HG03060 (cell line): ENCODE data around the gene HBZ.
"Not testable (repeated sequence)": the region's sequence is repeated elsewhere in the genome, so short reads cannot be mapped to it uniquely, and the experiment has no call there.

Source experiments
- ATAC-seq: cut with Tn5 transposase; IDR thresholded peaks from one replicate; pipeline ENCODE4 v1.9.1; 2021; ENCODE audit warnings: low read depth, moderate number of reproducible peaks; ENCODE audit not compliant: unreplicated experiment

The HBZ gene

DNA sequence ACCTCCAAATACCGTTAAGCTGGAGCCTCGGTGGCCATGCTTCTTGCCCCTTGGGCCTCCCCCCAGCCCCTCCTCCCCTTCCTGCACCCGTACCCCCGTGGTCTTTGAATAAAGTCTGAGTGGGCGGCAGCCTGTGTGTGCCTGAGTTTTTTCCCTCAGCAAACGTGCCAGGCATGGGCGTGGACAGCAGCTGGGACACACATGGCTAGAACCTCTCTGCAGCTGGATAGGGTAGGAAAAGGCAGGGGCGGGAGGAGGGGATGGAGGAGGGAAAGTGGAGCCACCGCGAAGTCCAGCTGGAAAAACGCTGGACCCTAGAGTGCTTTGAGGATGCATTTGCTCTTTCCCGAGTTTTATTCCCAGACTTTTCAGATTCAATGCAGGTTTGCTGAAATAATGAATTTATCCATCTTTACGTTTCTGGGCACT, 25.0 kb downstream of the HBZ start:
- no peak for ATAC-seq

DNA sequence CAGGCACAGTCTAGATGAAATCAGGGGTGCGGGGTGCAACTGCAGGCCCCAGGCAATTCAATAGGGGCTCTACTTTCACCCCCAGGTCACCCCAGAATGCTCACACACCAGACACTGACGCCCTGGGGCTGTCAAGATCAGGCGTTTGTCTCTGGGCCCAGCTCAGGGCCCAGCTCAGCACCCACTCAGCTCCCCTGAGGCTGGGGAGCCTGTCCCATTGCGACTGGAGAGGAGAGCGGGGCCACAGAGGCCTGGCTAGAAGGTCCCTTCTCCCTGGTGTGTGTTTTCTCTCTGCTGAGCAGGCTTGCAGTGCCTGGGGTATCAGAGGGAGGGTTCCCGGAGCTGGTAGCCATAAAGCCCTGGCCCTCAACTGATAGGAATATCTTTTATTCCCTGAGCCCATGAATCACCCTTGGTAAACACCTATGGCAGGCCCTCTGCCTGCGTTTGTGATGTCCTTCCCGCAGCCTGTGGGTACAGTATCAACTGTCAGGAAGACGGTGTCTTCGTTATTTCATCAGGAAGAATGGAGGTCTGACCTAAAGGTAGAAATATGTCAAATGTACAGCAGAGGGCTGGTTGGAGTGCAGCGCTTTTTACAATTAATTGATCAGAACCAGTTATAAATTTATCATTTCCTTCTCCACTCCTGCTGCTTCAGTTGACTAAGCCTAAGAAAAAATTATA, 25.7 kb downstream of the HBZ start:
- no peak for ATAC-seq

DNA sequence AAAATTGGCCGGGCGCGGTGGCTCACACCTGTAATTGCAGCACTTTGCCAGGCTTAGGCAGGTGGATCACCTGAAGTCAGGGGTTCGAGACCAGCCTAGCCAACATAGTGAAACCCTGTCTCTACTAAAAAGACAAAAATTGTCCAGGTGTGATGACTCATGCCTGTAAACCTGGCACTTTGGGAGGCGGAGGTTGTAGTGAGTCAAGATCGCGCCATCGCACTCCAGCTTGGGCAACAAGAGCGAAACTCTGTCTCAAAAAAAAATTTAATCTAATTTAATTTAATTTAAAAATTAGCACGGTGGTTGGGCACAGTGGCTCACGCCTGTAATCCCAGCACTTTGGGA, 26.2 kb downstream of the HBZ start:
- ATAC-seq, result no peak

DNA sequence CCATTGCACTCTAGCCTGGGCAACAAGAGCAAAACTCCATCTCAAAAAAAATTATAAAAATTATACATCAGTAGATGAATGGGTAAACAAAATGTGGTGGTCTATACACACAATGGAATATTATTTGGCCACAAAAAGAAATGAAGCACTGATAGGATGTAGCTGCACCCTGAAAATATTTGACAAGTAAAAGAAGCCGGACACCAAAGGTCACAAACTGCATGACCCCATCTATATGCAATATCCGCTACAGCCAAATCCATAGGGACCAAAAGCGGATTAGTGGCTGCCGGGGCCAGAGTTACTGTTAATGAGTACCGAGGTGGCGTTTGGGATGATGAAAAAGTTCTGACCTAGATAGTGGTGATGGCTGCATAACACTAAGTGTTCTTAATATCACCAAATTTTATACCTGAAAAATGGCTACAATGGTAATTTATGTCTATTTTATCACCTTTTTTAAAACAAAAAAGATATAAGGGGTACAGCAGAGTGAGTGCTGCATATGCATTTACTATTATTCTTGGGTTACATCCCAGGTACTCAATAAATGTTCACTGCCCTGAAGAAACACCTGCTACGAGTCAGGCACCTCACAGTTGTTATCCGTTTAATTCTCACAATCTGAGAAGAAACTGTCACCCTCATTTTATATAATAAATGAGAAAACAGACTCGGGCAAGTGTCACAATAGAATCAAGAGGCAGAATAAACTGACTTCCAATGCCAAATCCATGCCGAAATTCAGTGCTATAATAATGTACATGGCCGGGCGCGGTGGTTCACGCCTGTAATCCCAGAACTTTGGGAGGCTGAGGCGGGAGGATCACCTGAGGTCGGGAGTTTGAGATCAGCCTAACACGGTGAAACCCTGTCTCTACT, 27.0 kb downstream of the HBZ start:
- ATAC-seq, result no peak

DNA sequence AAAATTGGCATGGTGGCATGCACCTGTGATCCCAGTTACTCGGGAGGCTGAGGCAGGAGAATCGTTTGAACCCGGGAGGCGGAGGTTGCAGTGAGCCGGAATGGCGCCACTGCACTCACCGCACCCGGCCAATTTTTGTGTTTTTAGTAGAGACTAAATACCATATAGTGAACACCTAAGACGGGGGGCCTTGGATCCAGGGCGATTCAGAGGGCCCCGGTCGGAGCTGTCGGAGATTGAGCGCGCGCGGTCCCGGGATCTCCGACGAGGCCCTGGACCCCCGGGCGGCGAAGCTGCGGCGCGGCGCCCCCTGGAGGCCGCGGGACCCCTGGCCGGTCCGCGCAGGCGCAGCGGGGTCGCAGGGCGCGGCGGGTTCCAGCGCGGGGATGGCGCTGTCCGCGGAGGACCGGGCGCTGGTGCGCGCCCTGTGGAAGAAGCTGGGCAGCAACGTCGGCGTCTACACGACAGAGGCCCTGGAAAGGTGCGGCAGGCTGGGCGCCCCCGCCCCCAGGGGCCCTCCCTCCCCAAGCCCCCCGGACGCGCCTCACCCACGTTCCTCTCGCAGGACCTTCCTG, 27.7 kb downstream of the HBZ start, which contains the start of gene HBQ1:
TSS of gene HBQ1 (plus strand) at position 359 of the 575 bp plus-strand sequence. CDS start at position 387, 28 bp downstream.
- ATAC-seq, result no peak

DNA sequence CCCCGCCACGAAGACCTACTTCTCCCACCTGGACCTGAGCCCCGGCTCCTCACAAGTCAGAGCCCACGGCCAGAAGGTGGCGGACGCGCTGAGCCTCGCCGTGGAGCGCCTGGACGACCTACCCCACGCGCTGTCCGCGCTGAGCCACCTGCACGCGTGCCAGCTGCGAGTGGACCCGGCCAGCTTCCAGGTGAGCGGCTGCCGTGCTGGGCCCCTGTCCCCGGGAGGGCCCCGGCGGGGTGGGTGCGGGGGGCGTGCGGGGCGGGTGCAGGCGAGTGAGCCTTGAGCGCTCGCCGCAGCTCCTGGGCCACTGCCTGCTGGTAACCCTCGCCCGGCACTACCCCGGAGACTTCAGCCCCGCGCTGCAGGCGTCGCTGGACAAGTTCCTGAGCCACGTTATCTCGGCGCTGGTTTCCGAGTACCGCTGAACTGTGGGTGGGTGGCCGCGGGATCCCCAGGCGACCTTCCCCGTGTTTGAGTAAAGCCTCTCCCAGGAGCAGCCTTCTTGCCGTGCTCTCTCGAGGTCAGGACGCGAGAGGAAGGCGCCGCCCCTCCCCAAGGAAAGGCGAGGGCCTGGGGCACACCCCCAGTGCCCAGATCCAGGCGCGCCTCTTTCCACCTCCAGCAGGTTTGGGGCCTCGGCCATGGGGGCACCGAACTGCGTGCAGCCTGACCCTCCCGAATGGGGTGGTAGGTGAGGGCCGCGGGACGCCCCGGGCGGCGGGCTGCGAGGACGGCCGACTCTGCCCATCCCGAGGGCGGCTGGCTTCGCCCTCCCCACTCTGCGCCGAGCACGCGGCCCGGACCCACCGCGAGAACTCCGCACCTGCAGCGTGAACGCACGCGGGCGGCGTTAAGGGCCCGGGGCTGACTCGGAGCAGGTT, 28.5 kb downstream of the HBZ start:
- ATAC-seq, result no peak

DNA sequence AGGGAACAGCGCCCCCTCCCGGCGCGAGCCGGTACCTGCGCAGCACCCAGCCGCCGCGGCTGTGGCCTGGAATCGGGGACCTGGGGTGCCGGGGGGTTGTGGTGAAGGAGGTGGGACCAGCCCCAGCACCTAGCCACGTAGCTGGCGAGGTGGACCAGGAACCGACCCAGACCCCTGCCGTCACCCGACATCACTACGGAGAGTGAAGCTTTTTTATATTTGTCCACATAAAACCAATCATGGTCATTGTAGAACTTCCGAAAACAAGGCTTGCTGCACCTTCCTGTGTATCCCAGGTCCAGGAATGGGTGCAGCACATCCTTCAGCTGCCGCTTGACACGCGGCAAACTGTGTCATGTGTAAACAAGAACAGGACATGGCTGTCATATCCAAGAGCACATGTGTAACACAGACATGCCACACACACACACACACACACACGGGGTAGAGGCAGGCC, 29.1 kb downstream of the HBZ start:
- no peak for ATAC-seq

DNA sequence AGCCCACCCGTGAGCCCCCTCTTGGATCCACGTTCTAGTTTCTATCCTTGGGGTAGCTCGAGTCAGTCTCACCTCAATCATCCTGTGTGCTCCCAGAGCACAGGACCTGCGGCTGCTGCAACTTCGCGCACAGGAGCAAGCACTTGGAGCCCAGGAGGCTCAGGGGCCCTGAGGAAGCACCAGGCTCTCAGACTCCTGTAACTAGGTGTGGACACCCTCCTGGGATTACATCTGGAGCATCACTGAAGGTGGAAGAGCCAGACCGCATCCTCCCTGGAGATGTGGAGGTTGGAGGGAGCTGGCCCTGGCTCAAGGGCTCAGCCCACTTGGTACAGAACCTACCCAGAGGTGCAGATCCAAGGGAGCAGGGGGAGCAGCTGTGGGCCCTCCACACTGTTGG, 30.6 kb downstream of the HBZ start:
- ATAC-seq, result no peak

DNA sequence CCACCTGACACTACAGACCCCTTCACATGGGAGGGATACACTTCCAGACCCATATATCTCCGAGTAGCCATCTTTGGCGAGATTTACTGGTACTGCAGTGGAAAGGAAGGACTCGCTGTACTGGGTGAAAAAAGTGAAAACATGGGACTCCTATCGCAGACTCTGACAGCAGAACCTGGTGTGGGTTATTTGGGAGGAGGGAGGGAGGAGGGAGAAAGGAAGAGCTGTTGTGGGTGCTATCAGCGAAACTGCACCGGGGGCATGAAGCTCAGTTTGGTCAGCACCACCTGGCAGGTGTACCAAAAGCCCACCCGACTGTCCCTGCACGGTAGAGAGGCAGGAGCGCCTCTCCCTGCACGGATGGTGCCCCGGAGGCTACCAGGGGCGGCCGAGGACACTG, 32.8 kb downstream of the HBZ start:
- no peak for ATAC-seq

DNA sequence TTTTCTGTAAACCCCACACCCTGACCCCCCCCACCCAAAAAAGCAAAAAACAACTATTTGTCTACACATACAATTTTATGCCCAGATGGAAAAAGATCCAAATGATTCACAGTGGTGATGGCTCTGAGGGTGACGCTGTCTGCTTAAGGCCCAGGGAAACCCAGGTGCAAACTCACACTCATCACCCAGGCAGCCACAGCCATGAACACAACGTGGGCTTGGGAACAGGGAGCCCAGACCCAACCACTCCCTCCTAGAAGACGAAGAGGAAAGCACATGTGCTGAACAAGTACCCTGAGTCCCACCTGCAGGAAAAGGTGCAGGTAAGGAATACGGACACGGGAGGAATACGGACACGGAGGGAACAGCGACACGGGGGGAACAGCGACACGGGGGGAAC, 33.2 kb downstream of the HBZ start:
- ATAC-seq, result no peak

DNA sequence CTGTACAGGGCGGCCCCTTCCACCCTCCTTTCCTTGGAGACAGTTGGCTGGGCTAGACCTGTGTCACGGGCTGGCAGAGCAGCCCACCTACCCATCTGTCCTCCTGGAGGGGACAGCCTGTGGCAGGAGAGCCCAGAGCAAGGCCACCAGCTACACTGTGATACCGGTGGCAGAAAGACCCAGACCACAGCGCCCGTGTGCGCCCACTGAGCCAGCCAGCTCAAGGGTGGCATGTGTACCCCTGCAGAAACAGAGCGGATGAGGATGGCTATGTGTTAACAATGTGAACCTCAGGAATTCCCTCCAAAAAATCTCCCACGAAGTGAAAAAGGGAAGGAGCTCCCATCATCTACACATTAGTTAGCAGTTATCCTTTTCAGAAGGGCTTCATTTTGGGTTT, 34.9 kb downstream of the HBZ start:
- no peak for ATAC-seq

DNA sequence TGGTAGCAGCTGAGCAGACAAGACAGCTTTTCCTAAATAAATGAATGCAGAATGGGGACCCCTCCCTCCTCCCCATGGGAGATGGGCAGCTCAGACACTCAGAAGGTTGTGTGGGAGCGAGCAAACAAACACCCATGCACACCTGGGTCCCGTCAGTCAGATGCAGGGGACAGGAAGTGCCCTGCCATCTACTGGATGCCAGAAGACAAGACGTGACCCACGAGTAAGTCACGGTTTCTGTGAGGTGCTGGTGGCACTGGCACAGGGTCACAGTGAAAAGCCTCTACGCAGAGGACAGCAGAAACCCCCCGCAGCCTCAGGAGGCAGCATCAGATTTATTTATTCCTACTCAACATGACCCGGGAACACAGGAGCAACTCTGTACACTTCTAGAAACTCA, 36.2 kb downstream of the HBZ start:
- ATAC-seq, result no peak

DNA sequence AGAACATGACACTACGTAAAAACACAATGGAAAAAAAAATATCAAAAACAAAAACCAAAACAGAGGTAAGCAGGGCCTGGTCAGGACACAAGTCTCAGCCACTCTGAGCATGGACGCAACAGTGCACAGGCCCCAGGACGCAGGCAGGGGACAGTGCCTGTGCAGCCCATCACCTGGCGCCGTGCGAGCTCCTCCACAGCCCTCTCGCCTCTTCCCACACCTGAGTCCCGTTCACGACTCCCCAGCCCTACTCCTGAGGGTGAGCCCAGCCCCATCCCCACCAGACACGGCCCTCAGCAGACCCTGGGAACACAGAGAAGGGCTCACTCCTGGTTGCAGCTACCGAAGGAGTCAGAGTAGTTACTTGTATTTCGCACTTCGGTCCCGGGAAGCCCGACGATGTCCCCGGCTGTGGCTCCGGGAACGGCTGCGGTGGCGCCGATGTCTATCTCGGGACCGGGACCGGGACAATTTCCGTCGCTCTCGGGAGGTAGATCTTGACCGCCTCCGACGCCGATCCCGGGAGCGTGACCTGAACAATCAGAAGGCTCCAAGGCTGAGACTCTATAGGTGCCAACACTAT, 37.3 kb downstream of the HBZ start:
- ATAC-seq, result no peak

DNA sequence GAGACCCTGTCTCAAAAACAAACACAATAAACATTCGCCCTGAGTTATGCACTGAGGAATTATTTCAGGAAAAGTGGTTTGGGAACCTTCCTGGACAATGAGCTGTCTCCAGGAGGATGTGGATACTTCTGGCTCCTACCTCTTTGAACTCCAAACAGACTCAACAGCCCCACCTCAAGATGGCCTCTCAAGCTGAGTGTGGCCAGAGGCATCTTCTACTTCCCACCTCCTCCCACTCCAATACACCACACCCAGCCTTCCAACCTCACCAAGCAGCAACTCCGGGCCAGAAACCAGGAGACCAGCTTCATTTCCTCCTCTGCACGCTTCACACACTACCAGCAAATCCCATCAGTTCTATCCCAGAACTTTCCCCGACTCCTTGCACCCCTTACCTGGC, 39.4 kb downstream of the HBZ start:
- no peak for ATAC-seq

DNA sequence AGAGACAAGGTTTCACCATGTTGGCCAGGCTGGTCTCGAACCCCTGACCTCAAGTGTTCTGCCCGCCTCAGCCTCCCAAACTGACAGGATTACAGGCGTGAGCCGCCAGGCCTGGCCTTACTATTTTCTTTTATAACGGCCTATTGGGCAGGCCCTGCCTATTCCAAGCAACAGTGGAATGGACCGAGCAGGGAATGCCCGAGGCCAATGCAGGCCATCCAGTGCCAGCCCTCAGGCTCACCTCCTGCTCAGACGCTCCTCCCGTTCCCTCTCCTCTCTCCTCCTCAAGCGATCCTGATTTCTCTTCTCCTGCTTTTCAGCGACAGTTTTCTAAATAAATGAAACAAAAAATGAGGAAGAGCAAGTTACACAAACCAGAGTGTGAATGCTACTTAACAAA, 40.2 kb downstream of the HBZ start:
- ATAC-seq, result no peak

DNA sequence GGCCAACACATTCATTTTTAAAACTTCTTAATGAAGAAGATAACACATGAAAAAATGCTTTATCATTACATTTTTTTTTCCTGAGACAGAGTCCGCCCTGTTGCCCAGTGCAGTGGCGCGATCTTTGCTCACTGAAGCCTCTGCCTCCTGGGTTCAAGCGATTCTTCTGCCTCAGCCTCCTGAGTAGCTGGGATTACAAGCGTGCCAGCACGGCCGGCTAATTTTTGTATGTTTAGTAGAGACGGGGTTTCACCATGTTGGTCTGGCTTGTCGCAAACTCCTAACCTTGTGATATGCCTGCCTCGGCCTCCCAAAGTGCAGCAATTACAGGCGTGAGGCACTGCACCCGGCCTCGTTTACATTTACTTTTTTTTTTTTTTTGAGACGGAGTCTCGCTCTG, 41.0 kb downstream of the HBZ start:
- no peak for ATAC-seq

DNA sequence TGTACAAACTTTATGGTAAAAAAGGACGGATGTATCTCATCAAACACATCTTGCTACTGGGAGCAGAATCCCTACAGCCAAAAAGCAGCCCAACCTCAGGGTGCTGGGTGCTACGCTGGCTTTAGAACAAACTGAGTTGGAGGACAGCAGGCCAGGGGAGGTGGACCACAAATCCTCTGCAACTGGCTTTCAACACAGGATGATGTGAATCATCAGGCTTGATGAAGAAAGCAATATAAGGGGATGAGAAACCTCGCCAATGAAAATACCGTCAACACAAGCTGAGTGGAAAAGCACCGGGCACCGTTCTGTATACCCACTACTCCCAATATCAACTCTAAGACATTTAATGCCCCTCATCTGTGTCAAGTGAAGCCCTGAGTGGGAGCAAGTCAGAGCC, 42.1 kb downstream of the HBZ start:
- no peak for ATAC-seq

DNA sequence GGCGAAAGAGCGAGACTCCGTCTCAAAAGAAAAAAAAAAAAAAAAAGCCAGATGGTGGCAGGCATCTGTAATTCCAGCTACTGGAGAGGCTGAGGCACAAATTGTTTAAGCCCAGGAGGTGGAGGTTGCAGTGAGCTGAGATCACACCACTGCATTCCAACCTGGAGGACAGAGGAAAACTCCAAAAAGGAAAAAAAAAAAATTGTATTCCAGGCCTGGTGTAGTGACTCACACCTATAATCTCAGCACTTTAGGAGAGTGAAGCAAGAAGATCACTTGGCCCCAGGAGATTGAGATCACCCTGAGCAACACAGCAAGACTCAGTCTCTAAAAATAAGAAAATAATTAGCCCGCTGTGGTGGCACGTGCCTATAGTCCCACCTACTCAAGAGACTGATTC, 47.9 kb downstream of the HBZ start:
- ATAC-seq, result no peak

DNA sequence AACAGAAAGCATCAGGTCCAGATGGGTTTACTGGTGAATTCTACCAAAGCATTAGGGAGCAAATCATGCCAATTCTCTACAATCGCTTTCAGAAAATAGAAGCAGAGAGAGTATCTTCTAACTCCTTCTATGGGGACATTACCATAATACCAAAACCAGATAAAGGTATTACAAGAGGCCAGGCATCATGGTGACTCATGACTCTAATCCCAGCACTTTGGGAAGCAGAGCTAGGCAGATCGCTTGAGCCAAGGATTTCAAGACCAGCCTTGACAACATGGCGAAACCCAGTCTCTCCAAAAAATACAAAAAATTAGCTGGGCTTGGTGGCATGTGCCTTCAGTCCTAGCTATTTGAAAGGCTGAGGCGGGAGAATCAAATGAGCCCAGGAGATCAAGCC, 50.8 kb downstream of the HBZ start:
- ATAC-seq, result no peak

DNA sequence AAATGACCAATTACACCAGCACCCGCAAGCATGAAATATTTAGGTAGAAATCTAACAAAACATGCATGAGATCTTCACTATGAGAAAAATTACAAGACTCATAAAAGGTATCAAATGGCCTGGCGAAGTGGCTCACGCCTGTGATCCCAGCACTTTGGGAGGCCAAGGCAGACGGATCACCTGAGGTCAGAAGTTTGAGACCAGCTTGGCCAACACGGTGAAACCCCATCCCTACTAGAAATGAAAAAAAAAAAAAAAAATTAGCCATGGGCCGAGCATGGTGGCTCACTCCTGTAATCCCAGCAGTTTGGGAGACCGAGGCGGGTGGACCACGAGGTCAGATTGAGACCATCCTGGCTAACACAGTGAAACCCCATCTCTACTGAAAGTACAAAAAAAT, 51.6 kb downstream of the HBZ start:
- not testable (repeated sequence) for ATAC-seq
